Measurements from ENCODE around the gene DTYMK. TPM values are rescaled to one million over a fixed set of nuclear protein-coding genes. Genes with fewer than 3 reads are reported as not detected.

DTYMK gene
- total RNA-seq, 4 donors from 2014 or later: 7.7 to 18.7 (median 11.0) TPM

GRCh38 chr2:241690202-241690717 lies 3.6 kb upstream of the DTYMK start:
- 14% methylated on average over 1 of the region's 6 CpGs; no CpG with 5 or more reads in 1 of the 2 donors for WGBS, 2 donors (ENCODE audit: low coverage in 1 of 2)
- Histone ChIP-seq H3K36me3 (peaks cover 0 to 52% of the 10 kb centered on the region in 2 donors), H3K27me3 (no peaks in the 10 kb centered on the region), H3K9me3 (no peaks in the 10 kb centered on the region), H3K27ac (no peak overlapping the region), H3K4me1 (peaks cover 0 to 43% (median 15%) of the 10 kb centered on the region in 3 donors), H3K4me3 (no peak overlapping the region)
- TF ChIP-seq POLR2A (IDR thresholded peaks at IDR 0.05) (no peak), EP300 (IDR thresholded peaks at IDR 0.05) (no peak), POLR2AphosphoS5 (IDR thresholded peaks at IDR 0.05) (no peak), CTCF (IDR thresholded peaks at IDR 0.05) (no peak)
- ATAC-seq: no peak

DNA sequence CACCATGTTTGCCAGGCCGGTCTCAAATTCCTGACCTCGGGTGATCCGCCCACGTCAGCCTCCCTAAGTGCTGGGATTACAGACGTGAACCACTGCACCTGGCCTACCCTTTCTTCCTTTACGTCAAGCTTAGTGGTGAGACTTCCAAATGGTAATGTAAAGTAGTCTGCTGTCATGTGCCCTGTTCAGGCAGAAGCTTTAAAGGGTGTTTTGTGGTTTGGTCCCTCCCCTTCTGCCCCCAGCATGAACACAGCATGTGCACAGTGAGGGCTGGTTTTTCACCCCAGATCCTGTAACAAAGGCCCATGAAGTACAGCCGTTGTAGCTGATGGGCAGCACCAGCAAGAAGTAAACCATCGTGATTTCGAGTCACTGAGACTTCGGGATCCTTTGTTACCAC lies 2.7 kb upstream of the DTYMK start:
- Histone ChIP-seq H3K27ac (no peak overlapping the region), H3K4me1 (peaks cover 0 to 45% (median 15%) of the 10 kb centered on the region in 3 donors), H3K27me3 (no peaks in the 10 kb centered on the region), H3K4me3 (no peak overlapping the region), H3K36me3 (peaks cover 0 to 44% of the 10 kb centered on the region in 2 donors), H3K9me3 (no peaks in the 10 kb centered on the region)
- TF ChIP-seq EP300 (IDR thresholded peaks at IDR 0.05) (no peak), POLR2A (IDR thresholded peaks at IDR 0.05) (no peak), CTCF (IDR thresholded peaks at IDR 0.05) (no peak), POLR2AphosphoS5 (IDR thresholded peaks at IDR 0.05) (no peak)
- ATAC-seq: no peak
- WGBS, 2 donors (ENCODE audit: low coverage in 1 of 2): 84 to 86% methylated on average over 4 to 7 of the region's 10 CpGs

- ATAC-seq: peak; percentile 1
- Histone ChIP-seq H3K27ac (peak overlapping the region; percentile 19 to 97 (median 90)), H3K9me3 (no peaks in the 10 kb centered on the region), H3K27me3 (no peaks in the 10 kb centered on the region), H3K4me1 (peaks cover 0 to 49% (median 15%) of the 10 kb centered on the region in 3 donors), H3K36me3 (peaks cover 0 to 24% of the 10 kb centered on the region in 2 donors), H3K4me3 (peak overlapping the region; percentile 79 to 93)
- TF ChIP-seq POLR2A (IDR thresholded peaks at IDR 0.05): no peak
- TF ChIP-seq POLR2AphosphoS5 (IDR thresholded peaks at IDR 0.05): no peak
- no peak for TF ChIP-seq EP300 (IDR thresholded peaks at IDR 0.05)
- TF ChIP-seq CTCF (IDR thresholded peaks at IDR 0.05): no peak
- WGBS, 2 donors (ENCODE audit: low coverage in 1 of 2): 0% methylated on average over 1 to 28 of the region's 37 CpGs
Observed at GRCh38 chr2:241686324-241686649, 328 bp downstream of the DTYMK start.

GRCh38 chr2:241680827-241681599 lies 5.6 kb downstream of the DTYMK start:
- ATAC-seq: peak; percentile 85
- H3K4me3 ChIP-seq: no peak overlapping the region
- no peaks in the 10 kb centered on the region for H3K9me3 ChIP-seq
- H3K36me3 ChIP-seq: peaks cover 0 to 57% of the 10 kb centered on the region in 2 donors
- H3K27ac ChIP-seq: peak overlapping the region in 2 of 4 donors; percentile 42 to 45
- 51% methylated on average over 8 to 13 of the region's 14 CpGs for WGBS, 2 donors (ENCODE audit: low coverage in 1 of 2)
- TF ChIP-seq EP300 (IDR thresholded peaks at IDR 0.05) (no peak), POLR2AphosphoS5 (IDR thresholded peaks at IDR 0.05) (peak; percentile 37)
- H3K27me3 ChIP-seq: no peaks in the 10 kb centered on the region
- peaks cover 0 to 22% (median 7%) of the 10 kb centered on the region in 3 donors for H3K4me1 ChIP-seq

DNA sequence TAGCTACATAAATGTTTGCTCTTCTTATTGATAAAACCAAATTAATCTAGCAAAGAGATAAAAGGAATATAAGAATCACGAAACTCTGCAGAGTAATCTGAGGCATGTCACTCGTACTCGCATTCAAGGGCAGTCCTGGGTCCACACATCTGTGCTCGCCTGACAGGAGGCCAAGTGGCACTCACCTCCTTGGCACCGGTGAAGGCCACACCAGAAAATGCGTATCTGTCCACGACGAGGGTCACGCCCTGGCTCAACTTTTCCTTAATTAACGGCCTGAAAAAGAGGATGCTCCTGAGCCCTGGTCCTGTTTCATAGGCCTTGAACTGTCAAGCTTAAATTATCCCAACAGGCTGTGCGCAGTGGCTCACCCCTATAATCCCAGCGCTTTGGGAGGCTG lies 6.6 kb downstream of the DTYMK start:
- no peak for TF ChIP-seq POLR2AphosphoS5 (IDR thresholded peaks at IDR 0.05)
- no peak for TF ChIP-seq POLR2A (IDR thresholded peaks at IDR 0.05)
- TF ChIP-seq EP300 (IDR thresholded peaks at IDR 0.05): no peak
- no peak for TF ChIP-seq CTCF (IDR thresholded peaks at IDR 0.05)
- WGBS, 2 donors (ENCODE audit: low coverage in 1 of 2): 90 to 92% methylated on average over 9 of the region's 12 CpGs

More for the DNA sequence above, 6.6 kb downstream of the DTYMK start:
- Histone ChIP-seq H3K4me3 (no peak overlapping the region), H3K27me3 (no peaks in the 10 kb centered on the region), H3K9me3 (no peaks in the 10 kb centered on the region), H3K27ac (no peak overlapping the region), H3K4me1 (peaks cover 0 to 12% (median 5%) of the 10 kb centered on the region in 3 donors), H3K36me3 (peaks cover 0 to 64% of the 10 kb centered on the region in 2 donors)
- no peak for ATAC-seq

All from gastroesophageal sphincter (tissue), 4 donors.